B cell (primary cell): ENCODE data around the gene DIS3L.

Experiments
- CTCF ChIP-seq: fragments of 200-600 bp; IDR thresholded peaks from one replicate; pipeline ENCODE4 v1.8.0; 2022; ENCODE audit warnings: antibody characterized with exemption, mild to moderate bottlenecking
- EZH2 ChIP-seq: IDR thresholded peaks from 2 replicates; pipeline ENCODE4 v1.6.1; 2012; ENCODE audit warnings: borderline replicate concordance, low read depth, mild to moderate bottlenecking, moderate library complexity, low read length; ENCODE audit not compliant: insufficient read depth, poor library complexity, severe bottlenecking

- TF ChIP-seq CTCF (no peak), EZH2 (no peak)
Observed at GRCh38 chr15:66291816-66292570, 1.4 kb upstream of the DIS3L start.
